HG02571 (cell line): ENCODE measurements around the gene CRAT.

Experiments
- ATAC-seq: cut with Tn5 transposase; IDR thresholded peaks from one replicate; pipeline ENCODE4 v1.9.1; 2021; ENCODE audit warnings: mild to moderate bottlenecking, moderate library complexity; ENCODE audit not compliant: unreplicated experiment

CRAT gene

GRCh38 chr9:129111528-129112151, 1.0 kb upstream of the CRAT start:
- no peak for ATAC-seq

- no peak for ATAC-seq
These were observed 447 bp downstream of the CRAT start for GRCh38 chr9:129109952-129110739.

GRCh38 chr9:129109537-129109903, 1.1 kb downstream of the CRAT start:
- ATAC-seq: no peak

- ATAC-seq: no peak
These were observed 1.6 kb downstream of the CRAT start for GRCh38 chr9:129108805-129109536.

GRCh38 chr9:129108083-129108804, 2.3 kb downstream of the CRAT start:
- no peak for ATAC-seq

- ATAC-seq: no peak
These were observed 2.9 kb downstream of the CRAT start for GRCh38 chr9:129107651-129108050.

GRCh38 chr9:129105857-129106694, 4.5 kb downstream of the CRAT start:
- no peak for ATAC-seq

- no peak for ATAC-seq
These were observed 6.5 kb downstream of the CRAT start for GRCh38 chr9:129104051-129104450.

- no peak for ATAC-seq
These were observed 7.0 kb downstream of the CRAT start for GRCh38 chr9:129103595-129103965.

- ATAC-seq: no peak
These were observed 7.6 kb downstream of the CRAT start for GRCh38 chr9:129102791-129103594.

GRCh38 chr9:129102095-129102525, 8.5 kb downstream of the CRAT start:
- no peak for ATAC-seq

- ATAC-seq: no peak
These were observed 9.3 kb downstream of the CRAT start for GRCh38 chr9:129101279-129101678.

- ATAC-seq: no peak
These were observed 10.0 kb downstream of the CRAT start for GRCh38 chr9:129100383-129101169.

- no peak for ATAC-seq
These were observed 12.3 kb downstream of the CRAT start for GRCh38 chr9:129098328-129098727.

- no peak for ATAC-seq
These were observed 12.8 kb downstream of the CRAT start for GRCh38 chr9:129097671-129098306.

- ATAC-seq: no peak
These were observed 14.7 kb downstream of the CRAT start for GRCh38 chr9:129095908-129096307.

- ATAC-seq: no peak
These were observed 15.4 kb downstream of the CRAT start for GRCh38 chr9:129095170-129095667.
